Measurements from ENCODE around the gene RNASEL. TPM values are rescaled to one million over a fixed set of nuclear protein-coding genes. Genes with fewer than 3 reads are reported as not detected.

RNASEL gene
- total and polyA plus RNA-seq, 2 donors = 8.4 to 9.8 TPM

DNA sequence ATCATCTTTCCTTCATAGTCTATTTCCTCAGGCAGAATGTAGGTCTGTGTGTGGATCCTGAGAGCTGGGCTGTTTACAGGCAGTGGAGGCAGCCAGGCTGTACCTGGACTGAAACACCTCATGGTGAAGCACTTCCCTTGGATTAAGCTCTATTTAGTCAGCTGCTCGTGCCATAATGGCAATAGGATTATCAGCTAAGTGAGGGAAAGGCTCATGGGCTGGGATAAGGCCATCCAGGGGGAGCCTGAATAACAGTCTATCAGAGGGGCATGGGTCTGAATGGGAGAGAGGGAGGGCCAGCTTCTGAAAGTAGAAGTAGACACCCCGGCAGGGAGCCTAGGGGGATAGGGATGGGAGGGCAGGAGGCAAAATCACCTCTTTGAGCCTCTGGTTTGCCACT is 8.3 kb downstream of the RNASEL start:
- no peaks in the 10 kb centered on the region for H3K9me3 ChIP-seq (ENCODE audit: control insufficient read depth in 2 of 2, insufficient read depth in 1 of 2, low read length in 1 of 2)
- no peak overlapping the region for H3K27ac ChIP-seq (ENCODE audit: low read depth in 1 of 2, low read length in 1 of 2)
- WGBS = 95% methylated on average over 2 of the region's 2 CpGs
- DNase-seq (ENCODE audit: low read depth in 6 of 9, low spot score in 9 of 9) = no peak
- H3K4me3 ChIP-seq (ENCODE audit: low read length in 2 of 2) = no peak overlapping the region
- peaks cover 30 to 33% of the 10 kb centered on the region in 2 donors for H3K36me3 ChIP-seq (ENCODE audit: control insufficient read depth in 2 of 2, insufficient read depth in 2 of 2, low read length in 1 of 2)
- H3K4me1 ChIP-seq (ENCODE audit: control insufficient read depth in 2 of 2, insufficient read depth in 2 of 2, low read length in 2 of 2) = peaks cover 0 to 6% of the 10 kb centered on the region in 2 donors
- no peaks in the 10 kb centered on the region for H3K27me3 ChIP-seq (ENCODE audit: control insufficient read depth in 2 of 2, insufficient read depth in 1 of 2, low read length in 1 of 2)

DNA sequence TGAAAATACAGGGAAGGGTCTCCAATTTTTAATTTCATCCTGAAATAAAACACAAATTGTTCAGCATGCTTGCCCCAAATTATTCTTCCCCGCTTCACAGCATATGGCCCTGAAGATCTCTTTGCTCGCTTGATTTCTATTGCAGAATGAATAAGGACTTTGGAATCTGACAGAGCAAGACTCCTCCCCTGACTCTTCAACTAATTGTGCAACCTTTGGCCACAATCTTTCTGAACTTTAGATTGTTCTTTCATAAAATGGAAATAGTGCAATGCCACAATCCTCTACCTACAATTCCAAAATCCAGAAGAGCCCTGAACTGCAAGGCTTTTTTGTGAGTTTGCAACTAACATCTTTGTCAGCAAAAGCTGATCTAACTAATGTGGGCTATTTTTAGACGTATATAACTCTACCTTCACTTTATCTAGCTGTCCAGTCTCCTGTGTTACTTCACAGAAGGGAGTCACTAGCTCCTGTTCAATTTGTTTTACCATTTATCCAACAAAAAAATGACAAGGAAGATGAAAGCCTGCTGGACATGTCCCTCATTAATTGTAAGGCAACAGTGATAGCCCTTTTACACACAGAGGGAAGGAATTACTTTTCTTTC is 13.4 kb downstream of the RNASEL start:
- Histone ChIP-seq H3K4me1 (ENCODE audit: control insufficient read depth in 2 of 2, insufficient read depth in 2 of 2, low read length in 2 of 2) (no peaks in the 10 kb centered on the region), H3K4me3 (ENCODE audit: low read length in 2 of 2) (no peak overlapping the region), H3K36me3 (ENCODE audit: control insufficient read depth in 2 of 2, insufficient read depth in 2 of 2, low read length in 1 of 2) (peaks cover 40 to 41% of the 10 kb centered on the region in 2 donors), H3K27me3 (ENCODE audit: control insufficient read depth in 2 of 2, insufficient read depth in 1 of 2, low read length in 1 of 2) (no peaks in the 10 kb centered on the region), H3K27ac (ENCODE audit: low read depth in 1 of 2, low read length in 1 of 2) (no peak overlapping the region), H3K9me3 (ENCODE audit: control insufficient read depth in 2 of 2, insufficient read depth in 1 of 2, low read length in 1 of 2) (no peaks in the 10 kb centered on the region)
- WGBS = 97% methylated on average over 3 of the region's 3 CpGs
- DNase-seq (ENCODE audit: low read depth in 6 of 9, low spot score in 9 of 9) = no peak

DNA sequence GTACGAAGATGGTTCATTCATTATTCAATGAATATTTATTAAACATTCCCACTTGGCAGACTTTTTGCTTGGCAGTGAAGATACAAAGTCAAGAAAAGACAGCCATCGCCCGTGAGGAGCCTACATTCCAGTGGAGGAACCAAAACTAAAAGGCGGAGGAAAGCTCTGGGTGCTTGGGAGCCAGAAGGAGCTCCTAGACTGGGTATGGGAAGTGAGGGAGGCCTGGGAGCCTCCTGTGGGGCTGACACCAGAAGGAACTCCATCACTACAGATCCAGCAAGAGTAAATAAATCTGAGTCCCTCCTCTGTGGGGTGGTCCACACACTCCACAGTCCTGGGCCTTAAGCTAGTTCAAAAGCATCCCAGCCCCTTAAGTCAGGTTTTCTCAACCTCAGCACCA is 14.9 kb downstream of the RNASEL start:
- 98% methylated on average over 4 of the region's 4 CpGs for WGBS
- Histone ChIP-seq H3K4me3 (ENCODE audit: low read length in 2 of 2) (no peak overlapping the region), H3K27ac (ENCODE audit: low read depth in 1 of 2, low read length in 1 of 2) (no peak overlapping the region), H3K36me3 (ENCODE audit: control insufficient read depth in 2 of 2, insufficient read depth in 2 of 2, low read length in 1 of 2) (peaks cover 26 to 27% of the 10 kb centered on the region in 2 donors), H3K4me1 (ENCODE audit: control insufficient read depth in 2 of 2, insufficient read depth in 2 of 2, low read length in 2 of 2) (no peaks in the 10 kb centered on the region), H3K27me3 (ENCODE audit: control insufficient read depth in 2 of 2, insufficient read depth in 1 of 2, low read length in 1 of 2) (no peaks in the 10 kb centered on the region), H3K9me3 (ENCODE audit: control insufficient read depth in 2 of 2, insufficient read depth in 1 of 2, low read length in 1 of 2) (no peaks in the 10 kb centered on the region)
- no peak for DNase-seq (ENCODE audit: low read depth in 6 of 9, low spot score in 9 of 9)

DNA sequence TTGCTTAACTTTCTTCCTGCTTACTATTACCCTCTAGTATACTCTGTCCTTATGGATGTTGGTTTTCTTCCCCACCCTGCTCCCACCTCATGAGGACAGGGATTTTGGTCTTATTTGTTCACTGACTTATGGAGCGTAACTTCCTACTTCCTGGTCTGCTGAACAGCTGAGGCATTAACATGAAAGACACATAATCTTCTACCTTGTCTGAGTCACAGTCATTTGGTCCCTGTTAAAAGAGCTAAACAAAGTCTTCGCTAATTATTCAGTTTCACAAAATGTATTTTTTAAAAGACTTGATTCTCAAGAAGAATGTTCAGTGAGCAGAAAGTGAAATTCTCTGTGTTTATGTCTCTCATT is 18.5 kb downstream of the RNASEL start:
- no peak for DNase-seq (ENCODE audit: low read depth in 6 of 9, low spot score in 9 of 9)
- 78% methylated on average over 2 of the region's 2 CpGs for WGBS
- H3K4me3 ChIP-seq (ENCODE audit: low read length in 2 of 2) = no peak overlapping the region

DNA sequence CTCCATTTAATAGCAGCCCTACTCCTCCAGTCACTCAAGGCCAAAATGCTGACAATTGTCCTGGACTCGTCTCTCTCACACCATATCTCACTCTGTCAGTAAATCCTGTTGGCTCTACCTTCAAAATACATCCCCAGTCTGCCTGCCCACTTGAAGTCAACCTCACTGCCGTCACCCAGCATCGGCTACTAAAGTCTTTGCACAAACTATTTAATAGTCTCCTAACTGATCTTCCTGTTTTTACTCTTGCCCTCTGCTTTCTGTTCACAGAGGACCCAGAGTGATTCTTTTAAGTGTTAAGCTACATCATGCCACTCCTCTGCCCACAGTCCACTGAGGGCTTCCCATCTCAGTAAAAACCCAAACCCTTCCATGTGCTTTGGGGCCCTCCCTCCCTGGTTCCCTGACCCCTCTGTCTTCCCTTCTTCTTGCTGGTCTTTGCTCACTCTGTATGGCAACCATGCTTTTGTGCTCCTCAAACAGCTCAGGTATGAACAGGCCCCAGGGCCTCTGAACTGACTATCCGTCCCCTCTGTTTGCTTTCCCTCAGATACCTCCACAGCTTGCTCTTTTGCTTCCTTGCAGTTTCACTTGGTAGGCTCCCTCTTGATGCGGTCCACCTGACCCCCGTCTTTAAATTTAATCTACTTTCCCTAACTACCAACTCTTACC is 19.0 kb downstream of the RNASEL start:
- H3K27ac ChIP-seq (ENCODE audit: low read depth in 1 of 2, low read length in 1 of 2) = no peak overlapping the region
- WGBS = 98% methylated on average over 6 of the region's 6 CpGs

More for the DNA sequence above, 18.5 kb downstream of the RNASEL start:
- Histone ChIP-seq H3K27ac (ENCODE audit: low read depth in 1 of 2, low read length in 1 of 2) (no peak overlapping the region), H3K36me3 (ENCODE audit: control insufficient read depth in 2 of 2, insufficient read depth in 2 of 2, low read length in 1 of 2) (peaks cover 14 to 20% of the 10 kb centered on the region in 2 donors), H3K4me1 (ENCODE audit: control insufficient read depth in 2 of 2, insufficient read depth in 2 of 2, low read length in 2 of 2) (no peaks in the 10 kb centered on the region), H3K9me3 (ENCODE audit: control insufficient read depth in 2 of 2, insufficient read depth in 1 of 2, low read length in 1 of 2) (no peaks in the 10 kb centered on the region), H3K27me3 (ENCODE audit: control insufficient read depth in 2 of 2, insufficient read depth in 1 of 2, low read length in 1 of 2) (no peaks in the 10 kb centered on the region)

DNA sequence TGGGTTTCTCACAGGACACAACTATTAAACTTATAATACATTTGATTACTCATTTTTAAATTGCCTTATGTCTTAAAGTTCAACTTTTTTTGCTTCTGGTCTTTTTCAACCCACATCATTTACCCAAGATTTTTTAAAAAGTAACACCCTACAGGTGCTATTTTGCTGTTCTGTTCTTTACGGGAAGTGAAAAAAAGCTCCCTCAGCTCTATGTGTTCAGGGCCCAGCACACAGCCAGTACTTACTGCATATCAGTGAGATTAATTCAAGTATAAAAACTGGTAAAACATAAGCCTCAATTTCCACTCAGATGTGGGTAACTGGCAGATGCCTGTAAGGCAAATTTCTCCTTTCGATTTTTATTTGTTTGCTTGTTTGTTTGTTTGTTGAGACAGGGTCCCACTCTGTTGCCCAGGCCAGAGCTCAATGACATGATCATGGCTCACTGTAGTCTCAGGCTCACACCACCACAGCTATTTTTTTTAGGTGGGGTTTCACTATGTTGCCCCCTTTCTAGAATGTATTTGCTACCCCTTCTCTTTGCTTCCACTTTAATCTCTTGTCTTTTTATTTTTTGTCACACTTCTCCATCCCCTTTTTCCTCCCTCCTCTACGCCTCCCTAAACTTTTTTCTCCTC is 20.3 kb downstream of the RNASEL start:
- no peaks in the 10 kb centered on the region for H3K27me3 ChIP-seq (ENCODE audit: control insufficient read depth in 2 of 2, insufficient read depth in 1 of 2, low read length in 1 of 2)
- H3K4me3 ChIP-seq (ENCODE audit: low read length in 2 of 2) = no peak overlapping the region
- H3K36me3 ChIP-seq (ENCODE audit: control insufficient read depth in 2 of 2, insufficient read depth in 2 of 2, low read length in 1 of 2) = peaks cover 0 to 5% of the 10 kb centered on the region in 2 donors
- WGBS = 79% methylated on average over 3 of the region's 3 CpGs
- no peak for DNase-seq (ENCODE audit: low read depth in 6 of 9, low spot score in 9 of 9)
- no peaks in the 10 kb centered on the region for H3K9me3 ChIP-seq (ENCODE audit: control insufficient read depth in 2 of 2, insufficient read depth in 1 of 2, low read length in 1 of 2)
- H3K27ac ChIP-seq (ENCODE audit: low read depth in 1 of 2, low read length in 1 of 2) = no peak overlapping the region
- no peaks in the 10 kb centered on the region for H3K4me1 ChIP-seq (ENCODE audit: control insufficient read depth in 2 of 2, insufficient read depth in 2 of 2, low read length in 2 of 2)

More for the DNA sequence above, 19.0 kb downstream of the RNASEL start:
- H3K4me3 ChIP-seq (ENCODE audit: low read length in 2 of 2) = no peak overlapping the region
- no peaks in the 10 kb centered on the region for H3K4me1 ChIP-seq (ENCODE audit: control insufficient read depth in 2 of 2, insufficient read depth in 2 of 2, low read length in 2 of 2)
- peaks cover 9 to 14% of the 10 kb centered on the region in 2 donors for H3K36me3 ChIP-seq (ENCODE audit: control insufficient read depth in 2 of 2, insufficient read depth in 2 of 2, low read length in 1 of 2)
- H3K9me3 ChIP-seq (ENCODE audit: control insufficient read depth in 2 of 2, insufficient read depth in 1 of 2, low read length in 1 of 2) = no peaks in the 10 kb centered on the region
- no peaks in the 10 kb centered on the region for H3K27me3 ChIP-seq (ENCODE audit: control insufficient read depth in 2 of 2, insufficient read depth in 1 of 2, low read length in 1 of 2)
- DNase-seq (ENCODE audit: low read depth in 6 of 9, low spot score in 9 of 9) = no peak

DNA sequence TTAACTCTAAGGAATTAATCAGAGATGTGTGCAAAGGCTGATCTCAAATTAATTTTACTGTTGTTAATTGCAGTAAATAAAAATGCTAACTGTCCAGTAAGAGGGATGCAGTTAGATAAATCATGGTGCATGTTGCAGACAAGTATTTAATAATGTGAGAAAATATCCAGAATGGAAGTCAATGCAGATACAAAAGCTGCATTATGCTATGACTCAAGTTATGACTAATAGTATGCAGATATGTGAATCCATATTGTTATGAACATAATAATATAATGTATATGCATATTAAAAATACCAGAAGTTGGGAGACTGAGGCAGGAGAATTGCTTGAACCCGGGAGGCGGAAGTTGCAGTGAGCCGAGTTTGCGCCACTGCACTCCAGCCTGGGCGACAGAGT is 21.4 kb downstream of the RNASEL start:
- no peak overlapping the region for H3K27ac ChIP-seq (ENCODE audit: low read depth in 1 of 2, low read length in 1 of 2)
- no peak overlapping the region for H3K4me3 ChIP-seq (ENCODE audit: low read length in 2 of 2)
- H3K9me3 ChIP-seq (ENCODE audit: control insufficient read depth in 2 of 2, insufficient read depth in 1 of 2, low read length in 1 of 2) = no peaks in the 10 kb centered on the region
- no peaks in the 10 kb centered on the region for H3K36me3 ChIP-seq (ENCODE audit: control insufficient read depth in 2 of 2, insufficient read depth in 2 of 2, low read length in 1 of 2)
- no peak for DNase-seq (ENCODE audit: low read depth in 6 of 9, low spot score in 9 of 9)
- H3K4me1 ChIP-seq (ENCODE audit: control insufficient read depth in 2 of 2, insufficient read depth in 2 of 2, low read length in 2 of 2) = no peaks in the 10 kb centered on the region
- 98% methylated on average over 5 of the region's 5 CpGs for WGBS
- H3K27me3 ChIP-seq (ENCODE audit: control insufficient read depth in 2 of 2, insufficient read depth in 1 of 2, low read length in 1 of 2) = no peaks in the 10 kb centered on the region

DNA sequence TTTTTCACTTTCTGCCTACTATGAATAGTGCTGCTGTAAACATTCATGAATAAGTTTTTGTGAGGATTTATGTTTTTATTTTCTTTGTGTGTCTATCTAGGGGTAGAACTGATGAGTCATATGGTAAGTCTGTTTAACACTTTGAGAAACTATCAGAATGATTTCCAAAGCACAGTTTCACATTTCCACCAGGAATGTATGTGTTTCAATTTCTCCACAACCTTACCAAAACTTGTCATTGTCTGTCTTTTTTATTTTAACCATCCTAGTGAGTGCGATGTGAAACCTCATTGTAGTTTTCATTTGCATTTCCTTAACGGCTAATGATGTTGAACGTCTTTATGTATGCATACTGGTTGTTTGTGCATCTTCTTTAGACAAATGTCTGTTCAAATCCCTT is 23.5 kb downstream of the RNASEL start:
- H3K36me3 ChIP-seq (ENCODE audit: control insufficient read depth in 2 of 2, insufficient read depth in 2 of 2, low read length in 1 of 2) = no peaks in the 10 kb centered on the region
- H3K9me3 ChIP-seq (ENCODE audit: control insufficient read depth in 2 of 2, insufficient read depth in 1 of 2, low read length in 1 of 2) = no peaks in the 10 kb centered on the region
- H3K27ac ChIP-seq (ENCODE audit: low read depth in 1 of 2, low read length in 1 of 2) = no peak overlapping the region
- DNase-seq (ENCODE audit: low read depth in 6 of 9, low spot score in 9 of 9) = no peak
- H3K27me3 ChIP-seq (ENCODE audit: control insufficient read depth in 2 of 2, insufficient read depth in 1 of 2, low read length in 1 of 2) = no peaks in the 10 kb centered on the region
- no peak overlapping the region for H3K4me3 ChIP-seq (ENCODE audit: low read length in 2 of 2)
- WGBS = 76% methylated on average over 3 of the region's 3 CpGs
- no peaks in the 10 kb centered on the region for H3K4me1 ChIP-seq (ENCODE audit: control insufficient read depth in 2 of 2, insufficient read depth in 2 of 2, low read length in 2 of 2)

DNA sequence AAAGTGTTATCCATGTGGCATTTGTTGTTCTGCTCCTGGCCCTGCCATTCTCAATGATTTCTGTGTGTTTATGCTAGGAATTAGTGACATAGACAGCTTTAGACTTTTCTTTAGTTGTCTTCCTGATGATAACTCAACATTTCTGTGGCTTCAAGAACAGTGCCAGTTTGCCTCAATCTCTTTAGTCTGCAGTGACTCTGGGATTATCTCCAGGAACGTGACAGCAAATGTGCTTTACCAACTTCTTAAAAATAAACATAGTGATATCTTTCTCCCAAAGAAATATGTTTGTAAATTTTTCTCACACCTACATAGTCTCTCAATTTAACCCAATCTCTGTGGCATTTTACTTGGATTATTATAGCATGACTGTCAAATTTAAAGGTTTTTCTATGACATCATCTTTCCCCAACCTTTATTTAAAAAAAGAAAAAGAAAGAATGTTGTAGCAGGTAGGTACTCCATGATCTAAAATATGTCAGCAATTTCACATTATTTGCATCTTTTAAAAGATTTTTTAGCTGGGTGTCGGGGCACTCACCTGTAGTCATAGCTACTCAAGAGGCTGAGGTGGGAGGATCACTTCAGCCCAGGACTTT is 24.6 kb downstream of the RNASEL start:
- no peak for DNase-seq (ENCODE audit: low read depth in 6 of 9, low spot score in 9 of 9)
- H3K36me3 ChIP-seq (ENCODE audit: control insufficient read depth in 2 of 2, insufficient read depth in 2 of 2, low read length in 1 of 2) = no peaks in the 10 kb centered on the region
- WGBS = 92% methylated on average over 2 of the region's 2 CpGs
- no peaks in the 10 kb centered on the region for H3K9me3 ChIP-seq (ENCODE audit: control insufficient read depth in 2 of 2, insufficient read depth in 1 of 2, low read length in 1 of 2)
- H3K27me3 ChIP-seq (ENCODE audit: control insufficient read depth in 2 of 2, insufficient read depth in 1 of 2, low read length in 1 of 2) = no peaks in the 10 kb centered on the region
- H3K4me1 ChIP-seq (ENCODE audit: control insufficient read depth in 2 of 2, insufficient read depth in 2 of 2, low read length in 2 of 2) = no peaks in the 10 kb centered on the region
- H3K4me3 ChIP-seq (ENCODE audit: low read length in 2 of 2) = no peak overlapping the region
- H3K27ac ChIP-seq (ENCODE audit: low read depth in 1 of 2, low read length in 1 of 2) = no peak overlapping the region
